ENCODE results near the gene RELL2.

RELL2 gene

GRCh38 chr5:141638771-141639170, 2.0 kb downstream of the RELL2 start:
- no peak for TF ChIP-seq CTCF (IDR thresholded peaks at IDR 0.05; ENCODE audit: low read depth, low read length, missing control alignments)
- DNase-seq (ENCODE audit: low read depth), result no peak
- H3K4me3 ChIP-seq (ENCODE audit: low read depth, low read length), result no peak overlapping the region
- in situ Hi-C loops (cut with HindIII; ENCODE audit: low sequenced_read_pairs), result no loop called here

GRCh38 chr5:141639357-141640050, 2.7 kb downstream of the RELL2 start:
- no peak for DNase-seq (ENCODE audit: low read depth)
- in situ Hi-C loops (cut with HindIII; ENCODE audit: low sequenced_read_pairs), result no loop called here
- H3K4me3 ChIP-seq (ENCODE audit: low read depth, low read length), result no peak overlapping the region
- no peak for TF ChIP-seq CTCF (IDR thresholded peaks at IDR 0.05; ENCODE audit: low read depth, low read length, missing control alignments)

GRCh38 chr5:141640051-141640415, 3.2 kb downstream of the RELL2 start:
- no peak overlapping the region for H3K4me3 ChIP-seq (ENCODE audit: low read depth, low read length)
- DNase-seq (ENCODE audit: low read depth), result no peak
- no peak for TF ChIP-seq CTCF (IDR thresholded peaks at IDR 0.05; ENCODE audit: low read depth, low read length, missing control alignments)
- in situ Hi-C loops (cut with HindIII; ENCODE audit: low sequenced_read_pairs), result no loop called here

- in situ Hi-C loops (cut with HindIII; ENCODE audit: low sequenced_read_pairs), result no loop called here
- no peak for DNase-seq (ENCODE audit: low read depth)
- no peak overlapping the region for H3K4me3 ChIP-seq (ENCODE audit: low read depth, low read length)
- TF ChIP-seq CTCF (IDR thresholded peaks at IDR 0.05; ENCODE audit: low read depth, low read length, missing control alignments), result no peak
Measured at GRCh38 chr5:141640698-141641097, 3.9 kb downstream of the RELL2 start.

GRCh38 chr5:141641634-141642267, 5.0 kb downstream of the RELL2 start:
- no peak overlapping the region for H3K4me3 ChIP-seq (ENCODE audit: low read depth, low read length)
- in situ Hi-C loops (cut with HindIII; ENCODE audit: low sequenced_read_pairs), result no loop called here
- TF ChIP-seq CTCF (IDR thresholded peaks at IDR 0.05; ENCODE audit: low read depth, low read length, missing control alignments), result peak; percentile 55
- DNase-seq (ENCODE audit: low read depth), result peak; percentile 56

- in situ Hi-C loops (cut with HindIII; ENCODE audit: low sequenced_read_pairs), result no loop called here
- DNase-seq (ENCODE audit: low read depth), result no peak
- TF ChIP-seq CTCF (IDR thresholded peaks at IDR 0.05; ENCODE audit: low read depth, low read length, missing control alignments), result no peak
- no peak overlapping the region for H3K4me3 ChIP-seq (ENCODE audit: low read depth, low read length)
Measured at GRCh38 chr5:141646026-141646425, 9.2 kb downstream of the RELL2 start.
